IMR-90 (cell line): ENCODE data around the gene CHD3. TPM values are rescaled to one million over a fixed set of nuclear protein-coding genes. Genes with fewer than 3 reads are reported as not detected.

ENCODE experiments used
- ATAC-seq: fragments of 200-7000 bp; cut with Tn5 transposase; 2 replicates; pipeline ENCODE4 v1.9.1; 2020; ENCODE audit warnings: low read depth, mild to moderate bottlenecking, moderate library complexity
- BruUV-seq: library from RNA; stranded (reverse); fragments of 400-500 nt; replicated peaks from 2 replicates; lab custom pipeline; 2021; lab: Mats Ljungman, UMichigan
- CTCF ChIA-PET: fragments of 300-600 bp; formaldehyde crosslinking; extraction: SDS; loops from one replicate; lab custom pipeline; 2021; ENCODE audit warnings: antibody characterized with exemption; lab: Yijun Ruan, JAX
- POLR2A ChIA-PET: fragments of 300-600 bp; sonication (Branson Sonifier 250); formaldehyde crosslinking; loops from one replicate; lab custom pipeline; 2022; ENCODE audit warnings: antibody characterized with exemption; ENCODE audit not compliant: unreplicated experiment; lab: Charles Lee
- DNase-seq: peaks from one replicate; pipeline ENCODE4 v3.0.0; 2013
- H2AFZ ChIP-seq: replicated peaks from 2 replicates; pipeline ENCODE3; 2013; ENCODE audit warnings: low read length, mild to moderate bottlenecking; ENCODE audit not compliant: poor library complexity
- H2AK5ac ChIP-seq: 2 replicates; pipeline ENCODE4 v1.6.1; 2013; ENCODE audit warnings: low read depth, low read length, inconsistent platforms
- H2AK9ac ChIP-seq: replicated peaks from 2 replicates; pipeline ENCODE3; 2013; ENCODE audit warnings: mild to moderate bottlenecking, low read depth, low read length, moderate library complexity; ENCODE audit not compliant: poor library complexity
- H2BK120ac ChIP-seq: 2 replicates; pipeline ENCODE4 v1.6.1; 2013; ENCODE audit warnings: low read depth, low read length, inconsistent platforms
- H2BK15ac ChIP-seq: 3 replicates; pipeline ENCODE4 v1.6.1; 2013; ENCODE audit warnings: low read depth, low read length, inconsistent platforms
- H2BK20ac ChIP-seq: 2 replicates; pipeline ENCODE4 v1.6.1; 2013; ENCODE audit warnings: low read depth, mild to moderate bottlenecking, inconsistent platforms, low read length, moderate library complexity
- H2BK5ac ChIP-seq: 2 replicates; pipeline ENCODE4 v1.6.1; 2013; ENCODE audit warnings: mild to moderate bottlenecking, low read depth, low read length, inconsistent platforms; ENCODE audit not compliant: poor library complexity, severe bottlenecking
- H3K14ac ChIP-seq: replicated peaks from 2 replicates; pipeline ENCODE4 v1.6.1; 2013; ENCODE audit warnings: low read depth, low read length, inconsistent platforms
- H3K18ac ChIP-seq: 2 replicates; pipeline ENCODE4 v1.6.1; 2013; ENCODE audit warnings: low read depth, low read length, control low read depth
- H3K23ac ChIP-seq: 2 replicates; pipeline ENCODE4 v1.6.1; 2013; ENCODE audit warnings: low read depth, low read length, inconsistent platforms
- H3K27ac ChIP-seq: 2 replicates; pipeline ENCODE4 v1.5.1; 2013; ENCODE audit warnings: mild to moderate bottlenecking, control low read depth, low read length; ENCODE audit not compliant: insufficient read depth
- H3K27me3 ChIP-seq: 2 replicates; pipeline ENCODE4 v1.6.1; 2013; ENCODE audit warnings: low read length; ENCODE audit not compliant: control insufficient read depth, insufficient read depth
- H3K36me3 ChIP-seq: 2 replicates; pipeline ENCODE4 v1.6.1; 2013; ENCODE audit warnings: low read length, mixed read lengths; ENCODE audit not compliant: control insufficient read depth, insufficient read depth
- H3K4ac ChIP-seq: 2 replicates; pipeline ENCODE4 v1.6.1; 2013; ENCODE audit warnings: low read depth, low read length, inconsistent platforms
- H3K4me1 ChIP-seq: 2 replicates; pipeline ENCODE4 v1.6.1; 2013; ENCODE audit warnings: low read length, mixed read lengths; ENCODE audit not compliant: control insufficient read depth, insufficient read depth
- H3K4me2 ChIP-seq: 2 replicates; pipeline ENCODE4 v1.6.1; 2013; ENCODE audit warnings: low read depth, mild to moderate bottlenecking, control low read depth, low read length, moderate library complexity
- H3K4me3 ChIP-seq: 2 replicates; pipeline ENCODE4 v1.5.1; 2013; ENCODE audit warnings: low read depth, mild to moderate bottlenecking, control low read depth, low read length, moderate library complexity; ENCODE audit not compliant: insufficient read depth
- H3K56ac ChIP-seq: 2 replicates; pipeline ENCODE4 v1.6.1; 2013; ENCODE audit warnings: low read length, inconsistent platforms; ENCODE audit not compliant: insufficient read depth; ENCODE audit errors: extremely low read depth
- H3K79me1 ChIP-seq, 2 experiments: 2 replicates each; pipeline ENCODE4 v1.6.1; 2013; ENCODE audit warnings: low read length in 2 of 2, inconsistent platforms in 1 of 2, low read depth in 1 of 2
- H3K9ac ChIP-seq: 2 replicates; pipeline ENCODE4 v1.6.1; 2013; ENCODE audit warnings: low read depth, low read length, control low read depth
- H3K9me1 ChIP-seq: 2 replicates; pipeline ENCODE4 v1.6.1; 2013; ENCODE audit warnings: low read length, inconsistent platforms; ENCODE audit not compliant: insufficient read depth
- H3K9me3 ChIP-seq: 2 replicates; pipeline ENCODE4 v1.6.1; 2013; ENCODE audit warnings: low read length; ENCODE audit not compliant: control insufficient read depth, insufficient read depth
- H4K20me1 ChIP-seq: 2 replicates; pipeline ENCODE4 v1.6.1; 2013; ENCODE audit warnings: low read length, inconsistent platforms; ENCODE audit not compliant: insufficient read depth
- H4K5ac ChIP-seq: 2 replicates; pipeline ENCODE4 v1.6.1; 2013; ENCODE audit warnings: mild to moderate bottlenecking, low read depth, low read length, control low read depth
- H4K8ac ChIP-seq, 2 experiments: 2 replicates each; pipeline ENCODE4 v1.6.1; 2013; ENCODE audit warnings: low read depth in 2 of 2, low read length in 2 of 2, control low read depth in 1 of 2, inconsistent platforms in 1 of 2
- H4K91ac ChIP-seq: 2 replicates; pipeline ENCODE4 v1.6.1; 2013; ENCODE audit warnings: low read depth, low read length, inconsistent platforms; ENCODE audit not compliant: insufficient read depth
- MAZ ChIP-seq: IDR thresholded peaks from 2 replicates; pipeline ENCODE4 v1.6.1; 2012; ENCODE audit warnings: low read depth, mild to moderate bottlenecking, low read length, improper control_type of control experiment, moderate library complexity, borderline replicate concordance
- USF2 ChIP-seq: fragments of 150-350 bp; IDR thresholded peaks from 2 replicates; pipeline ENCODE4 v1.6.1; 2017; ENCODE audit warnings: mild to moderate bottlenecking, antibody characterized with exemption, low read length, low read depth
- WGBS, 2 experiments: methylation state at CpG; one replicate each; pipeline versions ENCODE4 v1.1.5 to v1.1.7; 2013; ENCODE audit warnings: missing lambda C conversion rate in 2 of 2; ENCODE audit not compliant: insufficient read length in 1 of 2; ENCODE audit errors: extremely low coverage in 2 of 2; 5-methylcytosine and 5-hydroxymethylcytosine counted together
- dilution Hi-C: fragments of 300-500 bp; cut with HindIII; formaldehyde crosslinking; loops from one replicate; pipeline ENCODE4 v1.14.3; 2018; ENCODE audit warnings: low sequenced_read_pairs; ENCODE audit not compliant: unreplicated experiment
- in situ Hi-C: fragments of 300-500 bp; cut with MboI; formaldehyde crosslinking; loops from 3 replicates; pipeline ENCODE4 v1.14.3; 2019; ENCODE audit warnings: low sequenced_read_pairs, inconsistent platforms, mixed read lengths
- intact Hi-C: fragments of 100-400 bp; cut with micrococcal nuclease; formaldehyde crosslinking; loops from 2 replicates; pipeline ENCODE4 v1.10.0; 2022
- polyA plus RNA-seq, 3 experiments: library from polyadenylated mRNA; depleted of rRNA; stranded (reverse); fragments of >200 nt; gene quantifications; 2 replicates each; pipeline ENCODE4 v1.2.3, GENCODE V29; 2012; ENCODE audit warnings: low replicate concordance in 1 of 3
- total RNA-seq: library from RNA; depleted of rRNA; stranded (reverse); fragments of >200 nt; gene quantifications from 2 replicates; pipeline ENCODE4 v1.2.3, GENCODE V29; 2012

CHD3 gene
- total and polyA plus RNA-seq, 2 of the 4 experiments (the other 2 are of a cell fraction): 65.4 to 78.1 TPM

- Histone ChIP-seq H4K5ac (peak overlapping the region; percentile 92), H3K27ac (peak overlapping the region; percentile 100), H3K4me2 (peak overlapping the region; percentile 99), H3K14ac (peak overlapping the region; percentile 98), H3K9ac (peak overlapping the region; percentile 99), H3K27me3 (no peaks in the 10 kb centered on the region), H3K4me1 (peaks cover 28% of the 10 kb centered on the region), H4K91ac (peak overlapping the region; percentile 91), H2AK9ac (peak overlapping the region; percentile 100), H3K4ac (peak overlapping the region; percentile 99), H3K36me3 (peaks cover 13% of the 10 kb centered on the region), H3K18ac (peak overlapping the region; percentile 93), H3K9me1 (peaks cover 12% of the 10 kb centered on the region), H2BK15ac (no peak overlapping the region; the same call in 2 of the 3 replicates), H4K8ac (peak overlapping the region; percentile 36 to 78; a peak in 3 of 4 replicates), H2AFZ (peak overlapping the region; percentile 86), H3K4me3 (peak overlapping the region; percentile 98), H4K20me1 (peaks cover 14% of the 10 kb centered on the region), H2AK5ac (peak overlapping the region; percentile 98), H2BK120ac (peak overlapping the region; percentile 87), H3K9me3 (no peaks in the 10 kb centered on the region), H3K56ac (peak overlapping the region; percentile 87), H3K23ac (peak overlapping the region; percentile 96), H2BK20ac (no peak overlapping the region), H3K79me1 (peaks cover 11 to 59% of the 10 kb centered on the region in 2 experiments), H2BK5ac (peak overlapping the region; percentile 98)
- DNase-seq (peak; percentile 14), ATAC-seq (peak; percentile 2; the same call in 1 of the 2 replicates)
- POLR2A ChIA-PET: no interaction called here
- dilution Hi-C loops (no loop called here), intact Hi-C loops (no loop called here), in situ Hi-C loops (no loop called here)
- TF ChIP-seq MAZ (0 out of 2 replicates have a peak, but pooled peaks have one; percentile 16), USF2 (no peak)
- 0% methylated on average over 18 of the region's 64 CpGs; no CpG with 5 or more reads in 1 of the 2 experiments for WGBS, 2 experiments
- no TSS peak for BruUV-seq
- CTCF ChIA-PET: interaction anchor here (0.6 kb wide), 2 partner anchors 22 to 23 kb away, joined by 3 to 4 read pairs; no protein-coding TSS in a partner anchor
These were observed 3.0 kb upstream of the CHD3 start for GRCh38 chr17:7885367-7886226.
